HUES6 (cell line): ENCODE results near the gene HSPA1L.

Experiments used
- H3K27ac ChIP-seq: 2 replicates; pipeline ENCODE4 v1.7.0; 2013; ENCODE audit warnings: low read depth, mild to moderate bottlenecking, low read length, inconsistent platforms
- H3K27me3 ChIP-seq: 2 replicates; pipeline ENCODE4 v1.6.1; 2013; ENCODE audit warnings: low read length; ENCODE audit not compliant: control insufficient read depth, insufficient read depth
- H3K36me3 ChIP-seq: 2 replicates; pipeline ENCODE4 v1.6.1; 2013; ENCODE audit warnings: low read length; ENCODE audit not compliant: control insufficient read depth, insufficient read depth
- H3K4me1 ChIP-seq: 2 replicates; pipeline ENCODE4 v1.6.1; 2013; ENCODE audit warnings: low read length; ENCODE audit not compliant: control insufficient read depth, insufficient read depth
- H3K4me3 ChIP-seq: 2 replicates; pipeline ENCODE4 v1.5.1; 2013; ENCODE audit warnings: low read depth, low read length
- H3K9ac ChIP-seq: one replicate; pipeline ENCODE4 v1.6.1; 2013; ENCODE audit warnings: mild to moderate bottlenecking, low read length
- H3K9me3 ChIP-seq: 2 replicates; pipeline ENCODE4 v1.6.1; 2013; ENCODE audit warnings: low read depth, low read length; ENCODE audit not compliant: control insufficient read depth, insufficient read depth

HSPA1L gene

DNA sequence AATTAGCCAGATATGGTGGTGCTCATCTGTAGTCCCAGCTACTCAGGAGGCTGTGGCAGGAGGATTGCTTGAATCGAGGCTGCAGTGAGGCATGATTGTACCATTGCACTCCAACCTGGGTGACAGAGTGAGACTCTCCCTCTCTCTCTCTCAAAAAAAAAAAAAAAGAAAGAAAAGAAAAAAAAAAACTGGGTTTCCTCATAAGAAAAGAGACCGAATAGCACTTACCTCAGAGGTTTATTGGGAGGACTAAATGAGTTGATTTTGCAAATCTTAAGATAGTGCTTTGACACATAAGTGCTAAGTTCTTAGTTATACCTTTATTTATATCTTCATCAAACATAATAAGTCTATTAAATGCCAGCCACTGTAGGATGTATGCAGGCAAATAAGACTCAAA, 44.2 kb downstream of the HSPA1L start:
- H3K36me3 ChIP-seq = no peaks in the 10 kb centered on the region

DNA sequence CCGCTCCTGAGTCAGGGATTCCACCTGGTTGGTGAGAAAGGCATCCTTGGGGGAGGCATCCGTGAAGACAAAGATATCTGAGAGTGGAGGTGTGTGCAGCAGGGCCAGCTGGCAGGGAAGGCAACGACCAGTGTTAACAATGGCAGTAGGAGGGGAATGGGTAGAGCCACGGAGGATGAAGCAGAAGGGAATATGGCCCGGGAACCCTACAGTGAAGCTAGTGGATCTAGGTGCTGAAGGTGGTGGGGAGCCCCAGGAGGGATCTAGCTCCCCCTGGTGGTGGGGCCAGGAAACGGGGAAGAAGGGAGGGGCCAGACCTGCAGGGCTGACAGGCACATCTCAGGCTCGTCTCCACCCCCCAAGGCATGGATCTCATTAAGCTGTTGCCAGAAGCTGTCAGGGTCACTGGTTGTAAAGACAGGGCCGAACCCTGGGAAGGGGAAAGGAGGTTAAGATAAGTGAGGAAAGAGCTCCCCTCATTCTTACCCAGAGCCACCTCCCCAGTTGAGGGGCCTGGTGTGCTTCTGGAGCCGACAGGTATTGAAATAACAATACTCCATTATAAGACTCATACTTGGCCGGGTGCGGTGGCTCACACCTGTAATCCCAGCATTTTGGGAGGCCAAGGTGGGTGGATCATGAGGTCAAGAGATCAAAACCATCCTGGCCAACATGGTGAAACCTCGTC, 45.3 kb downstream of the HSPA1L start:
- Histone ChIP-seq H3K27me3 (no peaks in the 10 kb centered on the region), H3K4me3 (no peak overlapping the region), H3K9ac (no peak overlapping the region), H3K9me3 (no peaks in the 10 kb centered on the region), H3K27ac (no peak overlapping the region), H3K4me1 (peaks cover 6% of the 10 kb centered on the region; the same call in 1 of the 2 replicates), H3K36me3 (no peaks in the 10 kb centered on the region)

More for the DNA sequence above, 44.2 kb downstream of the HSPA1L start:
- H3K27ac ChIP-seq = no peak overlapping the region
- no peaks in the 10 kb centered on the region for H3K27me3 ChIP-seq
- H3K4me3 ChIP-seq = no peak overlapping the region
- H3K4me1 ChIP-seq = peaks cover 6% of the 10 kb centered on the region; the same call in 1 of the 2 replicates
- H3K9ac ChIP-seq = no peak overlapping the region
- H3K9me3 ChIP-seq = no peaks in the 10 kb centered on the region

DNA sequence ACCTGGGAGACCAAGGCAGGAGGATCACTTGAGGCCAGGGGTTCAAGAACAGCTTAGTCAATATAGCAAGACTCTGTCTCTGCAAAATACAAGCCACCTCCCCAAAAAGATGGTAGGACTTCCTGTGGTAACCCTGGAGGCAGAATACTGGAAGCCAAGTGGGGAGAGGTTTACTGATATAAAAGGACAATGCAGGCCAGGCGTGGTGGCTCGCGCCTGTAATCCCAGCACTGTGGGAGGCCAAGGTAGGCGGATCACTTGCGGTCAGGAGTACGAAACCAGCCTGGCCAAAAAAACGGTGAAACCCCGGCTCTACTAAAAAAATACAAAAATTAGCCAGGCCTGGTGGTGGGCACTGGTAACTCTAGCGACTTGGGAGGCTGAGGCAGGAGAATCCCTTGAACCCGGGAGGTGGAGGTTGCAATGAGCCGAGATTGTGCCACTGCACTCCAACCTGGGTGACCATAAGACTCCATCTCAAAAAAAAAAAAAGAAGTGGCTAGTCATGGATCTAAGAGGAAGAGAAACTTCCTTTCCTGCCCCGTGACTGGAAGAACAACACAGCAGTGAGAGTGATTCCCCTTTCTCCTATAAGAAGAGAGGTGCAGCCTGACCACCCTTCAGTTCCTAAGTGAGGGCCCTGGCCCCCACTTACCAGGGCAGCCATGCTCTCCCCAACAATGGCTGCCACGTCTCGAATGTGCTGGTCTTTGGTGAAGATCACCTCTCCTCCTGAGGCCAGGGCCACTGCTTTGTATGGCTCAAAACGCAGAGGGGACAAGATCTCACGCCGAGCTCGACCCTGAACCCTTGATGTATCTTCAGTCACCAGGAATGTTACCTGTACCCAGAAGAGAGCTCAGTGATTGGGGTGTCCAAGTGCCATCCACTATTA, 46.5 kb downstream of the HSPA1L start:
- Histone ChIP-seq H3K27ac (no peak overlapping the region), H3K9me3 (no peaks in the 10 kb centered on the region), H3K36me3 (peaks cover 4% of the 10 kb centered on the region; the same call in 1 of the 2 replicates), H3K9ac (no peak overlapping the region), H3K4me3 (no peak overlapping the region), H3K27me3 (no peaks in the 10 kb centered on the region), H3K4me1 (peaks cover 6% of the 10 kb centered on the region; the same call in 1 of the 2 replicates)

DNA sequence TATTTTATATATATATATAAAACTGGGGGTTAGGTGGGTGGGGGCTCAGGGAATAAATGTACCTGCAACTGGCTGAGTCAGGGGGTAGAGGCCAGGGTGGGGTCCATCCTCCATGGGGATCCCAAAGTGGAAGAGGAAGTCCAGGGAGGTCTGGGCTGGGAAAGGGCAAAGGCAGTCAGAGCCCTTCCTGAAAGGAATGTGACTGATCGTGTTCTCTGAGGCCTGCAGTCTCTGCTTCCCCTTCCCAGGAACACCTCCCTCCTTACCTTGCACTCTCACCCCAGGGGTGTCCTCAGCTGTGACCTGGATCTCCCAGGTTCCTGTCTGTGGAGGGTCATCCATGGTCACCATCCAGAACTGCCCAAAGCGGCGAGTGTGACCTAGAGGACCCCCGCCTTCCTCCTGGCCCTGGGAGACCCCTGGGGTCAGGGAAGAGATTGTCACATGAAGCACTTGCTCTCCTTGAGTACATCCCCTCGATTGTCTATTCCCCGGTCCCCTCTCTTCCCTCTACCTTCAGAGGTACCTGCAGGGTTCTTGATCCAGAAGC, 47.9 kb downstream of the HSPA1L start:
- Histone ChIP-seq H3K4me3 (no peak overlapping the region), H3K4me1 (peaks cover 10% of the 10 kb centered on the region; the same call in 1 of the 2 replicates), H3K27ac (no peak overlapping the region), H3K36me3 (peaks cover 13% of the 10 kb centered on the region; the same call in 1 of the 2 replicates), H3K27me3 (no peaks in the 10 kb centered on the region), H3K9ac (no peak overlapping the region), H3K9me3 (no peaks in the 10 kb centered on the region)

DNA sequence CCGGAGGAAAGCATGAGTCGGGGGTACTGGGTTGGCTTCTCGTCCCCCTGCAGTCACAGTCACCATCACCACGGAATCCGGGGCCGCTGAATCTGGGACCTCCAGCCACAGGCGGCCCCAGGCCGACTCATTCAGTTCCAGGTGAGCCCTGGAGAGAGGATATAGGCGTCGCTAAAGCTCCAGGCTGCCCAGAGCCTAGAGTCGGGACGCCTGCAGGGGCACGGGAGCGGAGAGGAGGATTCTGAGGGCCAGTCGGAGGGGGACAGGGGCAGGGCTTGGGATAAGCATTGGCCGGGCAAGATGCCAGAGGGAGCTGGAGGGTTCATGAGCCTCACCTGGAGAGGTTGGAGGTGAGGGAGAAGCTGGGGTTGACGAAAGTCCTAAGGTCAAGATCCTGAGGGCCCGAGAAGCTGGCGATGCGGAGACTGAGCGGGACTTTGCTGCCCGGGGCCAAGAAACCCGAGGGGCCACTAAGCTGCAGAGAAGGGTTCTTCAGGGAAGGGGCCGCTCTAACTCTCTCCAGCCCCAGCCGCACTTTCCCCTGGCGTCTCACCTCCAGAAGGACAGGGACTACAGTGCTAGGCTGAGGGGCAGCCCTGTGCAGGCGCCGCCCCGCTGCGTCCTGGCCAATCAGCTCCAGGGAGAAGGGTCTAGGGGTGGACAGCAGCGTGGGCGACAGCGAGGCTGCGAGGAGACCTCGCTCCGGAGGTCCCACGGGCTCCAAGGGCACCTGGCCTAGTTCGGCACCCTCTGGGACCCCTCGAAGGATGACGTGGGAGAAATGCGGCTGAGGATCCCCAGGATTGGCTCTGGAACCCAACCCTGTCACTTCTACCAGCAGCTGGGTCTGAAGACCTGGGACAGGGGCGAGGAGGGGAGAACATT, 48.9 kb downstream of the HSPA1L start:
- Histone ChIP-seq H3K9me3 (no peaks in the 10 kb centered on the region), H3K36me3 (peaks cover 23% of the 10 kb centered on the region), H3K4me1 (peaks cover 10% of the 10 kb centered on the region; the same call in 1 of the 2 replicates), H3K4me3 (peak overlapping the region; percentile 55), H3K27ac (no peak overlapping the region), H3K27me3 (no peaks in the 10 kb centered on the region), H3K9ac (peak overlapping the region; percentile 35)

DNA sequence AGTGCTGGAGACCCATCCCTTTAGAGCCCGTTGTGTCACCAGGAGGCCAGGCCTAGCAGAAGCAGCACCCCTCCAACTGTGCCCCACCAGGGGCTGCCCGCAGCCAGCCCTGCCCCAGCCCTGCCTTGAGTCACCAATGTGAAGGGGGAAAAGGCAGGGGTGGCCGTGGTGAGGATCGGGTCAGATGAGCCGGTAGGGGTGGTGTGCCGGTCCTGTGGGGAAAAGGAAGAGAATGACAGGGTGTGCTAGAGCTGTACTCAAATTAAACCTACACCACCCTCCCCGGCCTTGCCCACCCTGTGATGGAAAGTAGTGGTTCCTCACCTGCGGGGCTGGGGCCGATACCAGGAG, 49.5 kb downstream of the HSPA1L start:
- Histone ChIP-seq H3K4me3 (peak overlapping the region; percentile 55; the same call in 1 of the 2 replicates), H3K9me3 (no peaks in the 10 kb centered on the region), H3K36me3 (peaks cover 29% of the 10 kb centered on the region), H3K4me1 (peaks cover 10% of the 10 kb centered on the region; the same call in 1 of the 2 replicates), H3K27me3 (no peaks in the 10 kb centered on the region), H3K9ac (no peak overlapping the region), H3K27ac (no peak overlapping the region)

- no peak overlapping the region for H3K4me3 ChIP-seq
- H3K4me1 ChIP-seq = peaks cover 10% of the 10 kb centered on the region; the same call in 1 of the 2 replicates
- H3K9me3 ChIP-seq = no peaks in the 10 kb centered on the region
- no peak overlapping the region for H3K9ac ChIP-seq
- no peaks in the 10 kb centered on the region for H3K27me3 ChIP-seq
- no peak overlapping the region for H3K27ac ChIP-seq
- peaks cover 43% of the 10 kb centered on the region for H3K36me3 ChIP-seq
Measured at GRCh38 chr6:31764198-31764597, 50.9 kb downstream of the HSPA1L start.

DNA sequence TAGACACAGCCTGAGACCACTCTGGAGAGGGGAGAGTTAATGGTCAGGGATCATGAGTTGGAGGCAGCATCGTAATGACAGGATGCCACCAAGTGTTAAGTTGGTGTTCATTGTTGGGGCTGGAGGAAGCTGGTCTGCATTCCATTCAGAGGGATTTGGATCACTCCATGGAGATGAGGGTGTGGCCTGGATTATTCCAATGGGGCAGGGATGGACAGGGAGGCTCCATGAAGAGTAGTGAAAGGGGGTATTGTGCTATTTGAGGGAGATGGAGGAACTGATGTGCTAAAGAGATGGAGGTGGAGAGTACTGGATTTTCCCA, 51.5 kb downstream of the HSPA1L start:
- Histone ChIP-seq H3K9me3 (no peaks in the 10 kb centered on the region), H3K4me3 (no peak overlapping the region), H3K27ac (no peak overlapping the region), H3K27me3 (no peaks in the 10 kb centered on the region), H3K36me3 (peaks cover 47% of the 10 kb centered on the region), H3K9ac (no peak overlapping the region), H3K4me1 (peaks cover 10% of the 10 kb centered on the region; the same call in 1 of the 2 replicates)

DNA sequence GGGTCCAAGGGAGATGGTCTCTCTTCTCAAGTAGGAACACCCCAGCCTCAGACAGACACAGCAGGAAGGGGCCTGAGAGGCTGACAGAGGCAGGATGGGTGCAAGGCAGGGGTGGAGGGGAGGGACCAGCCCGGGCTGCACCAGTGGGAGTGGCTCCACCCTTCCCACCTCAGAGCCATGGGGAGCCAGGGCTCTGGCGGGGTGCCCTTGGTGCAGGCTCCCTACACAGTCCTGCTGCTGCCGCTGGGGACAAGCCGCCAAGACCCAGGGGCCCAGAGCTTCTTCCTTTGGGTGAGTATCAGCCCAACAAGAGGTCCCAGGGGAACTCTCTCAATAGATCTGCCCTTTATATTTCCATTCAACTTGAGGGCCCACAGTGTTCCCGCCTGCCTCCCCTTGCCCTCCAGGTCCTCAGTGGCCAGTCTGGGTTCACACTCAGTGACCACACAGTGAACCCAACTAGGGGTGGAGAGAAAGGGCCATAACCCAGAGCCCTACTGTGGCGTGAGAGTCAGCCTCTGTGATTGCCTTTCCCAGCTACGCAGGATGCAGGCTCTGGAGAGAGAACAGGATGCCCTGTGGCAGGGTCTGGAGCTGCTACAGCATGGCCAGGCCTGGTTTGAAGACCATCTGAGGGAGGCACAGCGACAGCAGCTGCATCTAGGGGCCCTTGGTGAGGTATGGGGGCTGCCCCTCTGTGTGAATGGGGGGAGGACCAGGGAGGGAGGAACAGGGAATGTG, 52.0 kb downstream of the HSPA1L start:
- Histone ChIP-seq H3K36me3 (peaks cover 52% of the 10 kb centered on the region), H3K4me3 (no peak overlapping the region), H3K4me1 (peaks cover 10% of the 10 kb centered on the region; the same call in 1 of the 2 replicates), H3K27me3 (no peaks in the 10 kb centered on the region), H3K27ac (no peak overlapping the region), H3K9ac (no peak overlapping the region), H3K9me3 (no peaks in the 10 kb centered on the region)

DNA sequence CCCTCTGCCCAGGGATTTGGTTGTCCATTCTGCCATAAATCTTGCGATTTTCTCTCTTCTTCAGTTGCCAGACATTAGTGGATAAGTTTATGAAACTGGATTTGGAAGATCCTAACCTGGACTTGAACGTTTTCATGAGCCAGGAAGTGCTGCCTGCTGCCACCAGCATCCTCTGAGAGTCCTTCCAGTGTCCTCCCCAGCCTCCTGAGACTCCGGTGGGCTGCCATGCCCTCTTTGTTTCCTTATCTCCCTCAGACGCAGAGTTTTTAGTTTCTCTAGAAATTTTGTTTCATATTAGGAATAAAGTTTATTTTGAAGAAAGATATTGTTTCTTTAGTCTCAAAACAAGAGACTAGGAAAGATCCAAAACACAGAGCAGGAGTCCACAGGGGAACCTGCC, 52.7 kb downstream of the HSPA1L start, which contains the start of gene SAPCD1:
SAPCD1 (plus strand) TSS at position 301 of the 400 bp plus-strand sequence. CDS start 399 bp downstream, outside the sequence.
- peaks cover 10% of the 10 kb centered on the region; the same call in 1 of the 2 replicates for H3K4me1 ChIP-seq
- no peak within 1 kb of the TSS for H3K4me3 ChIP-seq
- H3K9me3 ChIP-seq = no peaks in the 10 kb centered on the region
- no peak within 1 kb of the TSS for H3K27ac ChIP-seq
- H3K9ac ChIP-seq = no peak within 1 kb of the TSS
- H3K27me3 ChIP-seq = no peaks in the 10 kb centered on the region
- peaks cover 56% of the 10 kb centered on the region for H3K36me3 ChIP-seq
